GM19328 (cell line): Measurements from ENCODE around the gene EARS2.
"Not testable (repeated sequence)": the region's sequence is repeated elsewhere in the genome, so short reads cannot be mapped to it uniquely, and the experiment has no call there.

Experiments used
- ATAC-seq: cut with Tn5 transposase; IDR thresholded peaks from one replicate; pipeline ENCODE4 v1.9.1; 2021; ENCODE audit warnings: mild to moderate bottlenecking, moderate library complexity; ENCODE audit not compliant: unreplicated experiment

The EARS2 gene

DNA sequence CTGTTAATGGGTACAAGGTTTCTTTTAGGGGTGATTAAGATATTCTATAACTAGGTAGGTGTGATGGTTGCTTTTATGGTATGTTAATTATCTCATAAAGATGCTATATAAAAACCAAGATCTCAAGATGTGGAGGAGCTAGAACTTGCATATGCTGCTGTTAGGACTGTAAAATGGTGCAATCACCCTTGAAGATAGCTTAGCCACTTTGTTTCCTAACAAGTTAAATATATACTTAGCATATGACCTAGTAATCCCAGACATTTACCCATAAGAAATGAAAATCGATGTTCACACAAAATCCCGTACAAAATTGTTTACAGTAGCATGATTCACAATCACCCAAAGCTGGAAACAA, 71.9 kb downstream of the EARS2 start:
- no peak for ATAC-seq

DNA sequence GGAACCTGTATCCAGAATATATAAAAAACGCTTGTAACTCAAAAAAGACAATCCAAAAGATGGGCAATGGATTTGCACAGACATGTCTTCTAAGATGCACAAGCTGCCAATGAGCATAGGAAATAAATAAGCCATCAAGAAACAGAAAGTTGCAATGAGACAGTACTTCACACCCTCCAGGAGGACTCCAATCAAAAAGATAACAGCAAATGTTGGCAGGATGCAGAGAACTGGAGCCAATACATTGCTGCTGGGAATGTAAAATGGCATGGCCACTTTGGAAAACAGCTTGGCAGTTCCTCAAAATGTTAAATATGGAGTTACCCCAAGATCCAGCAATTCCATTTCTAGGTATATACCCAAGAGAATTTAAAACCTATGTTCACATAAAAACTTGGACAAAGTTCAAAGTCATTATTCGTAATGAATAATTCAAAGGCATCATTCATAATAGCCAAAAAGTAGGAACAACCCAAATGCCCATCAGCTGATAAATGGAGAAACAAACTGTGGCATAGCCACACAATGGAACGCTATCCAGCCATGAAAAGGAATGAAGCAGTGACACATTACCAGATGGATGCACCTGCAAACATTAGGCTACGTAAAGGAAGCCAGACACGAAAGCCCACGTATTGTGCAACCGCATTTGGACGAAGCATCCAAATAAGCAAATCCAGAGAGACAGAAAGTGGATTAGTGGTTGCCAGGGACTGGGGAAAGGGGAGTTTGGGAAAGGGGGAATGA, 72.5 kb downstream of the EARS2 start:
- ATAC-seq, result no peak

GRCh38 chr16:23483492-23483891, 73.7 kb downstream of the EARS2 start:
- ATAC-seq, result not testable (repeated sequence)

GRCh38 chr16:23482778-23483177, 74.4 kb downstream of the EARS2 start:
- no peak for ATAC-seq

GRCh38 chr16:23480257-23480656, 76.9 kb downstream of the EARS2 start:
- ATAC-seq, result no peak

DNA sequence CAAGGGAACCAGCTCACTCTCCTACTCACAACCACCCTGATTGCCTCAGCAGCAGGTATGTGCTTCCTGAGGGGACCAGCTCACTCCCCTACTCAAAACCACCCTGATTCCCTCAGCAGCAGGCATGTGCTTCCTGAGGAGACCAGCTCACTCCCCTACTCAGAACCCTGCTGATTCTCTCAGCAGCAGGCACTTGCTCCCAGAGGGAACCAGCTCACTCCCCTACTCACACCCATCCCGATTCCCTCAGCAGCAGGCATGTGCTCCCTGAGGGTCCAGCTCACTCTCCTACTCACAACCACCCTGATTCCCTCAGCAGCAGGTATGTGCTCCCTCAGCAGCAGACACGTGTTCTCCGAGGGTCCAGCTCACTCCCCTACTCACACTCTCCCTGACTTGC, 78.0 kb downstream of the EARS2 start:
- no peak for ATAC-seq

DNA sequence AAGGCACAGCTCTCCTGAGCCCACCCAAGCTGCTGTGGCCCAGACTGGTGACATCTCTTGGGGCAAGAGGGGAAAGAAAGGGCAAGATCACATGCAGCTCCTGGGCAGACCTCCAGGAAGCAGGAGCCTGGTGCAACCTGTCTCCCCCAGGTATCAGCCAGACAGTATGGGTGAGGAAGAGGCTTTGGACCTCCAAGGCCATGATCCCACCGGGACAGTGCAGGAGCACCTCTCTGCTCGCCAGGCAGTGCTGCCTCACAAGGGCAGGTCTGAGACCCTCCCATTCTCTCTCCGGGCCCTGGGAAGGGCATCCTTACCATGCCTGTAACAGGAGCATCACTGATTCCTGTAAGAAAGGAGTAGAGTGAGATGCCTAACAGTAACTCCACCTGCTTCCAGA, 78.6 kb downstream of the EARS2 start:
- ATAC-seq, result no peak

GRCh38 chr16:23476289-23476688, 80.9 kb downstream of the EARS2 start:
- no peak for ATAC-seq
